HepG2 (cell line): ENCODE data around the gene HPS4.

Experiments used
- ARID4A ChIP-seq: sonication (generic); formaldehyde crosslinking; IDR thresholded peaks from 2 replicates; pipeline ENCODE4 v1.5.0; 2020; ENCODE audit warnings: mild to moderate bottlenecking, missing genetic modification reagents, borderline replicate concordance
- CTCF ChIP-seq: sonication (generic); formaldehyde crosslinking; IDR thresholded peaks from 2 replicates; pipeline ENCODE4 v1.5.0; 2020; ENCODE audit warnings: mild to moderate bottlenecking, missing genetic modification reagents, moderate library complexity
- ELK4 ChIP-seq: sonication (generic); formaldehyde crosslinking; IDR thresholded peaks from 2 replicates; pipeline ENCODE4 v1.9.0; 2021; ENCODE audit warnings: missing genetic modification reagents, borderline replicate concordance
- KAT7 ChIP-seq: IDR thresholded peaks from 2 replicates; pipeline ENCODE4 v1.6.1; 2018; ENCODE audit warnings: borderline replicate concordance, missing compliant biosample characterization
- MZF1 ChIP-seq: sonication (generic); formaldehyde crosslinking; IDR thresholded peaks from 2 replicates; pipeline ENCODE4 v1.8.1; 2023; ENCODE audit warnings: mild to moderate bottlenecking, missing genetic modification reagents, borderline replicate concordance
- POLR2A ChIP-seq, 2 experiments: IDR thresholded peaks; 2 replicates each; pipeline ENCODE4 v1.6.1; 2011; ENCODE audit warnings: low read depth in 2 of 2, low read length in 2 of 2, mild to moderate bottlenecking in 1 of 2, moderate library complexity in 1 of 2; ENCODE audit not compliant: insufficient read depth in 1 of 2
- SRF ChIP-seq: IDR thresholded peaks from 2 replicates; pipeline ENCODE4 v1.6.1; 2011; ENCODE audit warnings: mild to moderate bottlenecking, low read depth, low read length, moderate library complexity
- SYNCRIP ChIP-seq: fragments of 200-400 bp; formaldehyde crosslinking; IDR thresholded peaks from 2 replicates; pipeline ENCODE4 v1.6.1; 2018; ENCODE audit warnings: mild to moderate bottlenecking, low read depth, low read length; ENCODE audit not compliant: insufficient read depth
- TFE3 ChIP-seq: IDR thresholded peaks from 2 replicates; pipeline ENCODE4 v1.6.1; 2016
- ZNF749 ChIP-seq: sonication (generic); formaldehyde crosslinking; IDR thresholded peaks from 2 replicates; pipeline ENCODE4 v1.8.0; 2022; ENCODE audit warnings: mild to moderate bottlenecking, missing genetic modification reagents, moderate library complexity, borderline replicate concordance

- no peak for TF ChIP-seq ELK4
- TF ChIP-seq ARID4A (CRISPR knock-in tag): no peak
- no peak for TF ChIP-seq MZF1 (CRISPR knock-in tag)
- no peak for TF ChIP-seq CTCF (CRISPR knock-in tag)
- no peak for TF ChIP-seq POLR2A (IDR thresholded peaks at IDR 0.05; ENCODE audit: insufficient read depth in 1 of 2, low read depth in 2 of 2, low read length in 2 of 2)
- no peak for TF ChIP-seq SRF
- no peak for TF ChIP-seq ZNF749 (CRISPR knock-in tag)
- TF ChIP-seq TFE3 (CRISPR knock-in tag): no peak
- TF ChIP-seq KAT7 (CRISPR knock-in tag): no peak
- TF ChIP-seq SYNCRIP: no peak
These were observed 81.9 kb downstream of the HPS4 start for GRCh38 chr22:26401726-26402125.
